IMR-90 (cell line): ENCODE data around the gene MICALL2. TPM values are rescaled to one million over a fixed set of nuclear protein-coding genes. Genes with fewer than 3 reads are reported as not detected.

ENCODE experiments used
- ATAC-seq: fragments of 200-7000 bp; cut with Tn5 transposase; 2 replicates; pipeline ENCODE4 v1.9.1; 2020; ENCODE audit warnings: low read depth, mild to moderate bottlenecking, moderate library complexity
- BruUV-seq: library from RNA; stranded (reverse); fragments of 400-500 nt; replicated peaks from 2 replicates; lab custom pipeline; 2021; lab: Mats Ljungman, UMichigan
- CTCF ChIA-PET: fragments of 300-600 bp; formaldehyde crosslinking; extraction: SDS; loops from one replicate; lab custom pipeline; 2021; ENCODE audit warnings: antibody characterized with exemption; lab: Yijun Ruan, JAX
- POLR2A ChIA-PET: fragments of 300-600 bp; sonication (Branson Sonifier 250); formaldehyde crosslinking; loops from one replicate; lab custom pipeline; 2022; ENCODE audit warnings: antibody characterized with exemption; ENCODE audit not compliant: unreplicated experiment; lab: Charles Lee
- DNase-seq: peaks from one replicate; pipeline ENCODE4 v3.0.0; 2013
- H2AFZ ChIP-seq: replicated peaks from 2 replicates; pipeline ENCODE3; 2013; ENCODE audit warnings: low read length, mild to moderate bottlenecking; ENCODE audit not compliant: poor library complexity
- H2AK5ac ChIP-seq: 2 replicates; pipeline ENCODE4 v1.6.1; 2013; ENCODE audit warnings: low read depth, low read length, inconsistent platforms
- H2AK9ac ChIP-seq: replicated peaks from 2 replicates; pipeline ENCODE3; 2013; ENCODE audit warnings: mild to moderate bottlenecking, low read depth, low read length, moderate library complexity; ENCODE audit not compliant: poor library complexity
- H2BK120ac ChIP-seq: 2 replicates; pipeline ENCODE4 v1.6.1; 2013; ENCODE audit warnings: low read depth, low read length, inconsistent platforms
- H2BK15ac ChIP-seq: 3 replicates; pipeline ENCODE4 v1.6.1; 2013; ENCODE audit warnings: low read depth, low read length, inconsistent platforms
- H2BK20ac ChIP-seq: 2 replicates; pipeline ENCODE4 v1.6.1; 2013; ENCODE audit warnings: low read depth, mild to moderate bottlenecking, inconsistent platforms, low read length, moderate library complexity
- H2BK5ac ChIP-seq: 2 replicates; pipeline ENCODE4 v1.6.1; 2013; ENCODE audit warnings: mild to moderate bottlenecking, low read depth, low read length, inconsistent platforms; ENCODE audit not compliant: poor library complexity, severe bottlenecking
- H3K14ac ChIP-seq: replicated peaks from 2 replicates; pipeline ENCODE4 v1.6.1; 2013; ENCODE audit warnings: low read depth, low read length, inconsistent platforms
- H3K18ac ChIP-seq: 2 replicates; pipeline ENCODE4 v1.6.1; 2013; ENCODE audit warnings: low read depth, low read length, control low read depth
- H3K23ac ChIP-seq: 2 replicates; pipeline ENCODE4 v1.6.1; 2013; ENCODE audit warnings: low read depth, low read length, inconsistent platforms
- H3K27ac ChIP-seq: 2 replicates; pipeline ENCODE4 v1.5.1; 2013; ENCODE audit warnings: mild to moderate bottlenecking, control low read depth, low read length; ENCODE audit not compliant: insufficient read depth
- H3K27me3 ChIP-seq: 2 replicates; pipeline ENCODE4 v1.6.1; 2013; ENCODE audit warnings: low read length; ENCODE audit not compliant: control insufficient read depth, insufficient read depth
- H3K36me3 ChIP-seq: 2 replicates; pipeline ENCODE4 v1.6.1; 2013; ENCODE audit warnings: low read length, mixed read lengths; ENCODE audit not compliant: control insufficient read depth, insufficient read depth
- H3K4ac ChIP-seq: 2 replicates; pipeline ENCODE4 v1.6.1; 2013; ENCODE audit warnings: low read depth, low read length, inconsistent platforms
- H3K4me1 ChIP-seq: 2 replicates; pipeline ENCODE4 v1.6.1; 2013; ENCODE audit warnings: low read length, mixed read lengths; ENCODE audit not compliant: control insufficient read depth, insufficient read depth
- H3K4me2 ChIP-seq: 2 replicates; pipeline ENCODE4 v1.6.1; 2013; ENCODE audit warnings: low read depth, mild to moderate bottlenecking, control low read depth, low read length, moderate library complexity
- H3K4me3 ChIP-seq: 2 replicates; pipeline ENCODE4 v1.5.1; 2013; ENCODE audit warnings: low read depth, mild to moderate bottlenecking, control low read depth, low read length, moderate library complexity; ENCODE audit not compliant: insufficient read depth
- H3K56ac ChIP-seq: 2 replicates; pipeline ENCODE4 v1.6.1; 2013; ENCODE audit warnings: low read length, inconsistent platforms; ENCODE audit not compliant: insufficient read depth; ENCODE audit errors: extremely low read depth
- H3K79me1 ChIP-seq, 2 experiments: 2 replicates each; pipeline ENCODE4 v1.6.1; 2013; ENCODE audit warnings: low read length in 2 of 2, inconsistent platforms in 1 of 2, low read depth in 1 of 2
- H3K9ac ChIP-seq: 2 replicates; pipeline ENCODE4 v1.6.1; 2013; ENCODE audit warnings: low read depth, low read length, control low read depth
- H3K9me1 ChIP-seq: 2 replicates; pipeline ENCODE4 v1.6.1; 2013; ENCODE audit warnings: low read length, inconsistent platforms; ENCODE audit not compliant: insufficient read depth
- H3K9me3 ChIP-seq: 2 replicates; pipeline ENCODE4 v1.6.1; 2013; ENCODE audit warnings: low read length; ENCODE audit not compliant: control insufficient read depth, insufficient read depth
- H4K20me1 ChIP-seq: 2 replicates; pipeline ENCODE4 v1.6.1; 2013; ENCODE audit warnings: low read length, inconsistent platforms; ENCODE audit not compliant: insufficient read depth
- H4K5ac ChIP-seq: 2 replicates; pipeline ENCODE4 v1.6.1; 2013; ENCODE audit warnings: mild to moderate bottlenecking, low read depth, low read length, control low read depth
- H4K8ac ChIP-seq, 2 experiments: 2 replicates each; pipeline ENCODE4 v1.6.1; 2013; ENCODE audit warnings: low read depth in 2 of 2, low read length in 2 of 2, control low read depth in 1 of 2, inconsistent platforms in 1 of 2
- H4K91ac ChIP-seq: 2 replicates; pipeline ENCODE4 v1.6.1; 2013; ENCODE audit warnings: low read depth, low read length, inconsistent platforms; ENCODE audit not compliant: insufficient read depth
- MAFK ChIP-seq: IDR thresholded peaks from 2 replicates; pipeline ENCODE4 v1.6.1; 2012; ENCODE audit warnings: low read depth, low read length, improper control_type of control experiment
- NFE2L2 ChIP-seq: fragments of 150-350 bp; IDR thresholded peaks from 2 replicates; pipeline ENCODE4 v1.6.1; 2016; ENCODE audit warnings: low read depth, mild to moderate bottlenecking, low read length
- WGBS, 2 experiments: methylation state at CpG; one replicate each; pipeline versions ENCODE4 v1.1.5 to v1.1.7; 2013; ENCODE audit warnings: missing lambda C conversion rate in 2 of 2; ENCODE audit not compliant: insufficient read length in 1 of 2; ENCODE audit errors: extremely low coverage in 2 of 2; 5-methylcytosine and 5-hydroxymethylcytosine counted together
- dilution Hi-C: fragments of 300-500 bp; cut with HindIII; formaldehyde crosslinking; loops from one replicate; pipeline ENCODE4 v1.14.3; 2018; ENCODE audit warnings: low sequenced_read_pairs; ENCODE audit not compliant: unreplicated experiment
- in situ Hi-C: fragments of 300-500 bp; cut with MboI; formaldehyde crosslinking; loops from 3 replicates; pipeline ENCODE4 v1.14.3; 2019; ENCODE audit warnings: low sequenced_read_pairs, inconsistent platforms, mixed read lengths
- intact Hi-C: fragments of 100-400 bp; cut with micrococcal nuclease; formaldehyde crosslinking; loops from 2 replicates; pipeline ENCODE4 v1.10.0; 2022
- polyA plus RNA-seq, 3 experiments: library from polyadenylated mRNA; depleted of rRNA; stranded (reverse); fragments of >200 nt; gene quantifications; 2 replicates each; pipeline ENCODE4 v1.2.3, GENCODE V29; 2012; ENCODE audit warnings: low replicate concordance in 1 of 3
- total RNA-seq: library from RNA; depleted of rRNA; stranded (reverse); fragments of >200 nt; gene quantifications from 2 replicates; pipeline ENCODE4 v1.2.3, GENCODE V29; 2012

MICALL2 gene
- total and polyA plus RNA-seq, 2 of the 4 experiments (the other 2 are of a cell fraction): 6.6 to 34.1 TPM

DNA sequence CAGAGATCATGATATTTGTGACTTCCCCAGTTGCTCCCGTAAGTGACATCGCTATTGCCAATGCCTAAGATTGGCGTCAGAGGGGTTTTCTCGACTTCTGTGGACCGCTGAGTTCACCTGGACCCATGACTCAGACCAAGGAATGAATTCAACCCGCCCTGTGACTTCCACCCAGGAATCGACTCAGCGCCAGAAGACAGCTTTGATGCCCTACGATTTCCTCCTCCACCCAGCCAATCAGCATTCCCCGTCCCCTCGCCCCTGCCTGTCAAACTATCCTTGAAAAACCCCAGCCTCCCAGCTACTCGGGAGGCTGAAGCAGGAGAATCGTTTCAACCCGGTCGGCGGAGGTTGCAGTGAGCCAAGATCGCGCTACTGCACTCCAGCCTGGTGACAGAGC, 58.3 kb downstream of the MICALL2 start:
- CTCF ChIA-PET: interaction anchor here (1.2 kb wide), 1 partner anchor 9 kb away, joined by 3 read pairs; no protein-coding TSS in a partner anchor

More for the DNA sequence above, 58.3 kb downstream of the MICALL2 start:
- Histone ChIP-seq H2BK15ac (no peak overlapping the region), H3K27me3 (peaks cover 58% of the 10 kb centered on the region), H3K4me3 (no peak overlapping the region), H3K27ac (no peak overlapping the region), H2BK120ac (no peak overlapping the region), H2AK5ac (no peak overlapping the region), H3K14ac (no peak overlapping the region), H3K56ac (no peak overlapping the region), H3K4ac (no peak overlapping the region), H3K79me1 (no peaks in the 10 kb centered on the region), H4K5ac (no peak overlapping the region), H3K4me1 (no peaks in the 10 kb centered on the region), H3K9me1 (no peaks in the 10 kb centered on the region), H4K91ac (no peak overlapping the region), H3K36me3 (no peaks in the 10 kb centered on the region), H4K8ac (no peak overlapping the region), H3K4me2 (no peak overlapping the region), H2AK9ac (no peak overlapping the region), H3K9ac (no peak overlapping the region), H2AFZ (no peak overlapping the region), H3K18ac (no peak overlapping the region), H3K9me3 (peaks cover 15% of the 10 kb centered on the region), H2BK20ac (no peak overlapping the region), H3K23ac (no peak overlapping the region), H2BK5ac (no peak overlapping the region), H4K20me1 (no peaks in the 10 kb centered on the region)
- no peak for TF ChIP-seq NFE2L2
- TF ChIP-seq MAFK: no peak
- dilution Hi-C loops: no loop called here
- ATAC-seq: no peak
- DNase-seq: no peak
- WGBS, 2 experiments: 38% methylated on average over 5 of the region's 18 CpGs; no CpG with 5 or more reads in 1 of the 2 experiments
- in situ Hi-C loops: no loop called here
- POLR2A ChIA-PET: no interaction called here
- intact Hi-C loops: no loop called here
- no TSS peak for BruUV-seq
